HG03097 (cell line): ENCODE data around the gene FBXW7.
A peak's percentile ranks its signal among the peaks of the same experiment; 100 is the strongest.

ENCODE experiments used
- ATAC-seq: cut with Tn5 transposase; IDR thresholded peaks from one replicate; pipeline ENCODE4 v1.9.1; 2021; ENCODE audit not compliant: unreplicated experiment, low FRiP score

FBXW7 gene

DNA sequence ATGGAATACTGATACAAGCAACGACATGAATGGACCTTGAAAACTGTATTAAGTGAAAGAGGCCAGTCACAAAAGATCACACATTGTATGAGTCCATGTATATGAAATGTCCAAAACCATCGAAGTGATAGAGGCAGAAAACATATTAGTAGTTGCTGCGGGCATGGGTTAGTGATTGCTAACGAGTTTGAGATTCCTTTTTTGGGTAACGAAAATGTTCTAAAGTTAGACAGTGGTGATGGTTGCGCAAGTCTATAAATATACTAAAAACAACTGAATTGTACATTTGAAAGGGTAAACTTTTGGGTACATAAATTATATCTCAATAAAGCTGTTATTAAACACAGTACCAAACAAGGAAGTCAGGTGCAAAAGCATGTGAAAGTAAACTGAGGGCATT lies 234.5 kb downstream of the FBXW7 start:
- ATAC-seq: no peak

DNA sequence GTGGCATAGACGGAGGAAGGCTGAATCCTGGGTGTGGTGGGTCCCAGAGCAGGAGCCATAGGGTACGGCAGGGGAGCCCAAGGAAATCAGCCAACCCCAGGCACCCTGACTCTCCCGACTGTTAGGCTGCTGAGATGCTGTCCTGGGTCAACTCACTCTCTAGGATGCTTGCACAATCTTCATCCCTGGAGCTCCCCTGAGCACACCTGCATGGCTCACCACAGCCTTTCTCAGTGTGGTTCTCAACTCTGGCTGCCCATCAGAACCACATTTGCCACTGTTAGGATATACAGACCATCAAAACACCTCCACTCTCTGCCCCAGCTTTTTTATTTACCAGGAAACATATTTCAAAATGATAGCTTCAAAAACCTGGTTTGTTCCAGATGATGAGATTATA lies 236.3 kb downstream of the FBXW7 start:
- ATAC-seq: no peak

DNA sequence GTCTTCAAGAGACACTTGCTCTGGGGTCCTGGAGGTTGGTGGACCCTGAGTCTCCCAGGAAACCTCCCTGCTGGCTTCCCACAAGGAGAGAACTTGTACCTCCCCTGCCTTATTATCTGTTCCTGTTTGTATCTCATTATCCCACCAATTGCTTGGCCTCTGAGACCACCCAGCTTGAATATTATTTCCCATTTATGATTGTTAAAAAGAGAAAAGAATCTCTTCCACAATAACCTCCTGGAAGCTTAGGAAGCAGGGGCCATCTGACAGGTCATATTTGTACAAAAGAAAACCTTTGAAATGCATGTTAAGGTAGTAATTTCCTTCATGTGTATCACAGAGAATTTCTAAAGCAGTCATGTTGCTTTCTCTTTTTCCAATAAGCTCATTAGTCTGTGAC lies 239.5 kb downstream of the FBXW7 start:
- ATAC-seq: no peak

DNA sequence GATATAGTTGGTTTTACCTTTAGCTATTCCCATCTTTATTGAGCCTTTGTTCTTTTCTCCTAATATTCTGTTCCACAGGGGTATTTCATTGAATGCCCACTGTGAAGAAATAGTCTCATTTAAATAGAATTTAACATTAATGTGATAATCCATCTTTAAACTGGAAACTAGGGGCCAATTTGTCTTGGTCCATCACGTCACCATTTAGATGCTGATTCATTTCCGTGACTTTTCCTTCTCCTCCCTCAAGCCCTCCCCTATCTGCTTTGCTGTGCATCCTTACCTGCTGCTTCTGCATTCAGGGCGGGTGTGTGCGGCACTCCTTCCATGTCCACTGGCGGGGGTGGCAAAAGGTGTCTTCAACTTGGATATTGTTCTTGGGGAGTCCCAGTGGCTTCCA lies 241.1 kb downstream of the FBXW7 start:
- ATAC-seq: no peak

DNA sequence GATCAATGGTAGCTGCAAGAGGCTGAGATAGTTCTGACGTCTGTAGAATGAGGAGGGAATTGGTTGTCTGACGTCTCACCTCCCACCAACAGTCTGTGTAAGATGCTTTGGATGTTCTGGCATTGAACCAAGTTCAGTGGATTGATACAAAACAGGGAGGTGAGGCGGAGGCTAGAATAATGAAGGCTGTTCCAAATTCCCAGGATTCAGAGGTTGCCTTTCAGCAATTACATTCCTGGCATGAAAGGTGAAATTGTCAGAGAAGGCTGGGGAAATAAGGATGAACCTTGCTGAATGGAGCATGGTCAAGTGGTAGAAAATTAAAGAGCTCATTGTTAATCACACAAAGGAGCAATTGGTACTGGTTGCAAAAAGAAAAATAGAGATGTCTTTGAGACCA lies 241.6 kb downstream of the FBXW7 start:
- ATAC-seq: no peak

DNA sequence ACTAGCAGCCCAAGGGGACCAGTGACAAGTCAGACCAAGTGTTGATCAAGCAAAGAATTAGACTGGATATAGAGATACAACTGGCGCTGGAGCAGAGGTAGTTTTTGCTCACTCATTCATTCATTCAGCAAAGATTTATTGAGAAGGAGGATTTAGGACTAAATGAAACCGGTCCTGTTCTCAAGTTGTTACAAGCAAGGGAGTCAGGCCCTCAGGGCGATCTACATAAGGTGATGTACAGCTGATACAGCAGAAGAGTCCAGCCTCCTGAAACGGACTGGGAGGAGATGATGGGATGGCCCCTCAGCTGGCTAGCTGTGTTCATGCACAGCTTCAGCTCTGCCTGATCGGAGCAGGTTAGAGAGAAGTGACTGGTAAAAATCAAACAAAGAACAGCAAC lies 242.4 kb downstream of the FBXW7 start:
- ATAC-seq: no peak

DNA sequence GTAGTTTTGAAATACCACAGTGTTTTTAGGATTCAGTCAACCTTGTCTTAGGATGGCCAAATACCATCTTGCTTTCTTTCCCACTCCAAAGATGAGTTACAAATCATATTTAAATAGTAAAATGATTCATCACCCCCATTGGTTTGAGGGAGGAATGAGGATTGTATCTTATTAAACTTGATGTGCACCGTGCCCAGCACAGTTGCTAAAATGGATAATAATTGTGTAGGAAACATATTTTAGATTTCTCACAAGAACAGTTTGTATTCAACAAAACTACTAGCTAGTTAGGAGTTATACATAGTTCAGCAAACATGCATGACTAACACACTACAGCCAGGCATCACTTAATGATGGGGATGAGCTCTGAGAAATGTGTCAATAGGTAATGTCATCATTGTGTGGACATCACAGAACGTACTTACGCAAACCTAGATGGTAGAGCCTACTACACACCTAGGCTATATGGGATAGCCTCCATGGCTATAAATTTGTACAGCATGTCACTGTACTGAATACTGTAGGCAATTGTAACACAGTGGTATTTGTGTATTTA lies 245.4 kb downstream of the FBXW7 start:
- ATAC-seq: no peak

DNA sequence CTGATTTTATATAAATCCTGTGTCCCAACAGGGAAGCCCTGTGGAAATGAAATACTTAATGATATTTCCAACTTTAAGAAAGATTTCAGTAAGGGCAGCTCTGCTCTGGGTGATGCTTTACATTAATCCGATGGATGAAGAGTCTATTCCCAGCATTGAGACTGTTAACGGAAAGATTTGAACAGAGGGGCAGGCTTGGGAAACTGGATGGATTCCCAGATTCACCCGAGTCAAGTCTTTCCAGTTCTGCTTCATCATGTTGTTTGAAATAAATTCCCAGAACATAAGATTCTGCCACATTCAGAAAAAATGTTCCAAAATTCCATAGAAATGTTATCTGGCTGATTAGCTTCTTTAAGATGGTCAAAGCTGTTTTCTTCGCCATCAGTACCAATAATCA lies 246.0 kb downstream of the FBXW7 start:
- ATAC-seq: no peak

DNA sequence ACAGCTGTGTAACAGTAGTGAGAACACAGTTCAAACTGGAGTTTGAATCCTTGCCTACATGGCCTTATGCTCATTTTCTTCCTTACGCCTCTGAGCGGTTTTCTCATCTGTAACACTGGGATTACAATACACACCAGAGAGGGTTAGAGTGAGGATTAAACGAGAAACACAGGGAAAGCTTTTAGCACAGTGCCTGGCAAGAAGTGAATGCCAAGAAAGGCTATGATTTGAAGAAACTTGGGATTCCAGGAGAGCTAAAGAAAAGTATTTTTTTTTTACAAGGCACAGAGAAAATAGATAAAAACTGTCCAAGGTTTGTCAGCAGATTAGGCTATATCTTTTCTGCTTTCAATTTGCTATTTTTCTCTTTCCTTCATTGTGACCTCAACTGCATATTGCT lies 246.4 kb downstream of the FBXW7 start:
- no peak for ATAC-seq

DNA sequence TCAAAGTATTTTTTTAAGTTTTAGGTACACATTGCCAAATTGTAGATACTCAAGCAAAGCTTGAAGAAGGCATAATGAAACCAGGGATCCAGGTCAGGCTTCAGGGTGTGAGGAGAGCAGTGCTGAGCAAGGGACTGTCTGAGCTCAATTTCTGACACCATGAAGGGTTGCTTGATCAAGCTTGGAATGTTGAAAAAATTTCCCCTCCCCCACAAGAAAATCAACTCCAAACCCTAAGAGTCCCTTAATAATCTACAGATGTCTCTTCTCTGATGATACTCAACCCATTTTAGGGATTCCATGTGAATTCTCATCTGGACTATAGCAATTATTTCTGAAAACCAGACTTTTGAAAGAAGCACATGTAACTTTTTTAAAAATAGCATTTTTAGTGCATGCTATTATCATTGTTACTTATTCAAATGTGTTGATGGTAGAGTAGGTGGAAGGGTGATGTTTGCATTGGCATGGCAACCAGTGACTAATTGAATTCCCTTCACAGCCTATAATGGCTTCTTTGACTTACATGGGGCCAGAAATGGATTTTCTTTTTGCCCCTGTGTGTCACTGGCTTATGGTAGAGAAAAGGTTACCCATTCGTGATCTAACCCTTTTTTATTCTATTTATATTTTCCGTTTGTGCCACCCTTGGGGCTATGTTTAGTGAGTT lies 252.0 kb downstream of the FBXW7 start:
- ATAC-seq: no peak

DNA sequence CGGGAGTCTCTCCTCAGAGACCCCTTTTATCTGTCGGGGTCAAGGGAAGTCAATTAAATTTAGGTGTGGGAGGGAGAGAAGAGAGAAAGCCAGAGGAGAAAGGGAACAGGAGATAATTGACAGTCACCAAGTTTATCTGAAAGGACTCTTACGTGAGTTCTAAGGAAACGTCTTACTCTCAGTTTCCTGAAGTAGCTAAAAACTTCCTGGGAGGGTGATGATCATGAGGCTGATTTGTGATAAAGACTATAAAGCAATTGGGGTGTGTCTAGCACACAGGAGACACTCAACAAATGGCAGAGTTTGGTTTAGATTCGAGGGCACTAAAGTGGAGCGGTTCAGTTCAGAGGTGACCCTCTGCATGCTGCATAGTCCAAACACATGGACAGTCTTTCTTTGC lies 254.1 kb downstream of the FBXW7 start:
- ATAC-seq: no peak

DNA sequence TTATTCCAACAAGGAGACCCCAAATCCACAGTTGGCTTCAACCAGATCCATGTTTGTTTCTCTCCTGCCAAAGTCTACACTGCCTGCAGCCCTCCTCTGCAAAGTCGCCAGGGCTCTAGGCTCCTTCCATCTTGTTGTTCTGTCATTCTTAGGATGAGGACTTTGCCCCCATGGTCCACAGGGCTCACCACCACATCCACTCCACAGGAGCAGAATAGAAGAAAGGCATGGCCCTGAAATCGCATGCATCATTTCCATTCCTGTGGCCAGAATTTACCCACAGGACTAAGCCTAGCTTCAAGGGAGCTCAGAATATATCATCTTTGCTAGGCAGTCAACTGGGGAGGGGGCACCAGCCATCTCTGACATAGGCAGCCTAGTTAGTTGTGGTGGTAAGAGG lies 254.7 kb downstream of the FBXW7 start:
- ATAC-seq: no peak

DNA sequence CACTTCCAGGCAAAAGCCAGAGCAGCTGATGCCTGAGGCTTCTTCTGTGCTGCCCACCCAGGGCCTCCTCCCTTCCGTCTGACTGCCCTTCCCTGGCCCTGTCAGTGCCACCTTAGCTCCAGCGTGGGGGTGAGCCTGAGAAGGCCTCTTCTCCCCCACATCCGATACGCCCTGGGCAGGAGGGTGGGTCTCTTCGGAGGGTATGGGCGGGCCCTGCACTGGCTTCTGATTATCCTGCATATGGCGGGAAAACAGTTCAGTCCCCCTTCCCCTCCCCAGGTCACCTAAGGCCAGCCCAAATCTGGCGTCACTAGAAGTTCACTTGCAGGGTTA lies 256.7 kb downstream of the FBXW7 start:
- no peak for ATAC-seq

DNA sequence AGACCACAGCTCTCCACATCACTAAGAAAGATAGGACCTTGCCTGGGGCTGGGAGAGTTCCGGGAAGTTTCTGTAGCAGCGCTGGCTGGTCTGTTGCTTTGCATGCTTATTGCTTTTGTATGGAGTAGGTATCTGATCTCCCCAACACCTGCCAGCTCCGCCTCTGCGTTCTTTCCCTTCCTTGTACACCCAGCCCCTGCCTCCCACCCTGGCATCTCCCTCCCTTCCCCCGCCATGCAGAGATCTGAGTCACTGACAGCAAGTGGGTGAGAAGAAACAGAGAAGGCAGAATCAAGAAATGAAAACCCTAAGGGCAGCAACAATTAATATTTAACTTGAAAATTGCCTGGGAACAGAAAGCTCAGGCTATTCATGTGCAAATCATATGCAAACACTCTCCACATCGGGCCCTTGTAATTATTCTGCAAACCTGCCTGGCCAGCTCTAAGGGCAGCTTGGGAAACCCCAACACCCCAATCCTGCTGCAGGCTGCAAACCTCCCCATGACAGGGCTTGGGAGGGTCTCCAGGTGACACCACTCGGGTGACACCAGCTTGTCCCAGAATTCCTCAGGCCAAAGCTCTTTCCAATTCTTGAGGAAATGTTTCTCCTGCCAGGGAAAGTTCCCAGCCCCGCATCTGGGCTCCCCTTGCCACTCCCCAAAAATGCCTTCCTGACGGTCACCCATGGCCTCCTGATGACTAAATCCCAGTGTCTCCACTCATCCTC lies 257.2 kb downstream of the FBXW7 start:
- ATAC-seq: peak; percentile 78

DNA sequence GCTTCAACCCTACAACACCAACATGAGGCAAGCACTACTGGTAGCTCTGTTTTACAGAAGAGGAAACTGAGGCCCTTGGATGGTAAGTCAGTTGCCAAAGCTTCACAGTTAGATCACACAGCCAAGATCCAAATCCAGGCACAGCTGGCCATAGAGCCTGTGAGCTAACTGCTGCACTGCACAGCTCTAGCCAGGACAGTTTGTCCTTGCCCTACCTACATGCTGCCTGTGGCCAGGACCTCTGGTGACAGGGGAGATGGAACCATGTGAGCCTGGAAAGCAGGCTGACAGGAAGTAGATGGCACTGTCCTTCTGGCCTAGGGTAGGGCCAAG lies 257.8 kb downstream of the FBXW7 start:
- ATAC-seq: peak; percentile 43

DNA sequence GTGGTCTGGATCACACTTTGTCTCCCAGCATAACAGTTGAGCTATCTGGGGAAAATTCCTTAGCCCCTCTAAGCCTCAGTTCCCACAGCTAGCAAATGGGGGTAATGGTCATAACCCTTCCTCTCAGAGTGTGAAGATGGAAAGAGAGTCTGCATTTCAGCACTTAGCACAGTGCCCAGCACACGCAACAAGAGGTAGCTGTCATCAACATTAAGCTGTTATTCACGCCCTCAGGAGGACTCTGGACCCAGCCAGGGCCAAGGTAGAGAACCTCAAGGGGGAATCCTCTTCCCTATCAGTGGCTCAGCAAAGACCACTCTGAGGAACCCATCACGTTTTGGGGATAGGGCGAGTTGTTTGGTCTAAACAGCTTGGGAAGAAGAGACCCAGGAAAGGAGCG lies 258.6 kb downstream of the FBXW7 start:
- ATAC-seq: no peak

DNA sequence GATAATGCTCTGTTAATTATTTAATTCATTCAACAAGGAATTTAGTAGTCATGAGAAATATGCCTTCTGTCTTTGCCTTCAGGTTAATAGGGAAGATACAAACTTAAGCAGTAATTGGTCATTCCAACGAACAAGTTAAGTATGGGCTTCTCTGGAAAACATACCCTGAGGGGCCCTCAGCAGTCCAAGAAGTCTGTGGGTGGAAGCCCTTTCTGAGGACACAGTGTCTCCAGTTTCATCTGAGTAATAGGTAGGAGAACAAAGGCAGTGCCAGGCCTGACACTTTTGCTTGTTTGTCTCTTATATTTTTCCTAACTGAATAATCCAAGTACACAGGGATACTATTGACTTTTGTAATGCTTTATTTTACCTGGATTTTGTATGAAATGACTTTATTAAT lies 262.5 kb downstream of the FBXW7 start:
- ATAC-seq: no peak
